ENCODE measurements around the gene NDST1. TPM values are rescaled to one million over a fixed set of nuclear protein-coding genes. Genes with fewer than 3 reads are reported as not detected.

Gene NDST1
- total and polyA plus RNA-seq, 2 donors (not counting 3 experiments of a cell fraction or from before 2014, with no cell fraction given) = 38.6 to 102 TPM

GRCh38 chr5:150583541-150584225 is 75.8 kb downstream of the NDST1 start:
- Histone ChIP-seq H2AFZ (ENCODE audit: low read depth, low read length) (no peak overlapping the region), H3K27me3 (ENCODE audit: control insufficient read depth in 2 of 2, insufficient read depth in 2 of 2, low read length in 2 of 2) (peaks cover 0 to 3% of the 10 kb centered on the region in 2 experiments), H3K36me3 (ENCODE audit: control insufficient read depth in 2 of 2, extremely low read depth in 1 of 2, insufficient read depth in 2 of 2, low read length in 2 of 2) (no peaks in the 10 kb centered on the region), H3K9ac (replicated peaks; ENCODE audit: extremely low read depth, insufficient read depth, low read length) (no peak overlapping the region), H3K9me1 (replicated peaks; ENCODE audit: control insufficient read depth, extremely low read depth, insufficient read depth, low read length) (no peaks in the 10 kb centered on the region), H3K4me2 (ENCODE audit: insufficient read depth, low read length) (no peak overlapping the region), H3K9me3 (replicated peaks; ENCODE audit: control insufficient read depth, insufficient read depth, low read length) (no peaks in the 10 kb centered on the region), H3K27ac (ENCODE audit: insufficient read depth, low read depth, low read length) (no peak overlapping the region), H3K4me1 (ENCODE audit: control insufficient read depth, extremely low read depth, insufficient read depth, low read length) (no peaks in the 10 kb centered on the region), H4K20me1 (replicated peaks; ENCODE audit: control insufficient read depth, extremely low read depth, insufficient read depth, low read length) (no peaks in the 10 kb centered on the region), H3K4me3 (replicated peaks in 1 of 3; ENCODE audit: insufficient read depth in 1 of 3, low read depth in 1 of 3, low read length in 3 of 3) (no peak overlapping the region), H3K79me2 (ENCODE audit: control insufficient read depth, insufficient read depth, low read length) (no peaks in the 10 kb centered on the region)
- dilution Hi-C loops (cut with MboI; ENCODE audit: extremely low pct_ligation_motif_present, low sequenced_read_pairs) = no loop called here
- intact Hi-C loops (cut with micrococcal nuclease) = no loop called here
- POLR2A ChIA-PET = no interaction called here
- CTCF ChIA-PET = interaction anchor here (1.1 to 1.4 kb wide), 2 partner anchors 9 to 10 kb away, joined by 3 read pairs; no protein-coding TSS in a partner anchor
- FAIRE-seq = no peak
- BruUV-seq (replicated peaks) = no TSS peak
- no peak for DNase-seq (ENCODE audit: low read depth, low spot score)
- no peak for TF ChIP-seq FOS (IDR thresholded peaks at IDR 0.05; ENCODE audit: borderline replicate concordance, insufficient read depth, low read length)
- no peak for TF ChIP-seq EZH2 (IDR thresholded peaks at IDR 0.05; ENCODE audit: borderline replicate concordance, low read depth, low read length, severe bottlenecking)

- dilution Hi-C loops (cut with MboI; ENCODE audit: extremely low pct_ligation_motif_present, low sequenced_read_pairs) = no loop called here
- no peaks in the 10 kb centered on the region for H4K20me1 ChIP-seq (replicated peaks; ENCODE audit: control insufficient read depth, extremely low read depth, insufficient read depth, low read length)
- H3K27me3 ChIP-seq (ENCODE audit: control insufficient read depth in 2 of 2, insufficient read depth in 2 of 2, low read length in 2 of 2) = peaks cover 0 to 3% of the 10 kb centered on the region in 2 experiments
- H3K9me1 ChIP-seq (replicated peaks; ENCODE audit: control insufficient read depth, extremely low read depth, insufficient read depth, low read length) = no peaks in the 10 kb centered on the region
- H3K27ac ChIP-seq (ENCODE audit: insufficient read depth, low read depth, low read length) = no peak overlapping the region
- CTCF ChIA-PET = interaction anchor here (0.6 to 1.4 kb wide), 4 partner anchors 10 to 418 kb away, joined by 3 read pairs; no protein-coding TSS in a partner anchor
- H3K36me3 ChIP-seq (ENCODE audit: control insufficient read depth in 2 of 2, extremely low read depth in 1 of 2, insufficient read depth in 2 of 2, low read length in 2 of 2) = no peaks in the 10 kb centered on the region
- no peak overlapping the region for H3K4me3 ChIP-seq (replicated peaks in 1 of 3; ENCODE audit: insufficient read depth in 1 of 3, low read depth in 1 of 3, low read length in 3 of 3)
- intact Hi-C loops (cut with micrococcal nuclease) = no loop called here
- no peak overlapping the region for H2AFZ ChIP-seq (ENCODE audit: low read depth, low read length)
- TF ChIP-seq JUN (IDR thresholded peaks at IDR 0.05; ENCODE audit: borderline replicate concordance, insufficient read depth, insufficient read length, low read depth) (no peak), POLR2AphosphoS5 (IDR thresholded peaks at IDR 0.05; ENCODE audit: insufficient read depth, low read depth, low read length) (no peak), EZH2 (IDR thresholded peaks at IDR 0.05; ENCODE audit: borderline replicate concordance, low read depth, low read length, severe bottlenecking) (no peak), CTCF (IDR thresholded peaks at IDR 0.05; ENCODE audit: extremely low read depth in 1 of 2, insufficient read depth in 1 of 2, low read depth in 1 of 2, low read length in 2 of 2) (no peak), POLR2A (IDR thresholded peaks at IDR 0.05; ENCODE audit: low read depth, low read length) (no peak), MAX (IDR thresholded peaks at IDR 0.05; ENCODE audit: insufficient read depth, insufficient read length) (no peak), GATA2 (IDR thresholded peaks at IDR 0.05; ENCODE audit: insufficient read depth, insufficient read length, low read depth, low read length) (no peak), MYC (IDR thresholded peaks at IDR 0.05; ENCODE audit: low read depth, low read length) (no peak), FOS (IDR thresholded peaks at IDR 0.05; ENCODE audit: borderline replicate concordance, insufficient read depth, low read length) (no peak)
- no peak for FAIRE-seq
- no peak overlapping the region for H3K9ac ChIP-seq (replicated peaks; ENCODE audit: extremely low read depth, insufficient read depth, low read length)
- H3K9me3 ChIP-seq (replicated peaks; ENCODE audit: control insufficient read depth, insufficient read depth, low read length) = no peaks in the 10 kb centered on the region
- POLR2A ChIA-PET = no interaction called here
- H3K4me1 ChIP-seq (ENCODE audit: control insufficient read depth, extremely low read depth, insufficient read depth, low read length) = no peaks in the 10 kb centered on the region
- H3K4me2 ChIP-seq (ENCODE audit: insufficient read depth, low read length) = no peak overlapping the region
- no peak for DNase-seq (ENCODE audit: low read depth, low spot score)
- H3K79me2 ChIP-seq (ENCODE audit: control insufficient read depth, insufficient read depth, low read length) = no peaks in the 10 kb centered on the region
- no TSS peak for BruUV-seq (replicated peaks)
These were observed 76.8 kb downstream of the NDST1 start for GRCh38 chr5:150584556-150585335.

All from endothelial cell of umbilical vein (primary cell).